KMS-11 (cell line): ENCODE measurements around the gene FEZF2.

Source experiments
- H2AFZ ChIP-seq: fragments of 200-600 bp; sonication (generic); 2 replicates; pipeline ENCODE4 v1.6.1; 2016; ENCODE audit warnings: antibody characterized with exemption, mixed run types, low read depth
- H3K27ac ChIP-seq: fragments of 200-600 bp; sonication (generic); 2 replicates; pipeline ENCODE4 v1.6.1; 2016; ENCODE audit warnings: mild to moderate bottlenecking, mixed run types
- H3K27me3 ChIP-seq: fragments of 200-600 bp; sonication (generic); 2 replicates; pipeline ENCODE4 v1.6.1; 2017; ENCODE audit warnings: mild to moderate bottlenecking, low read depth, mixed run types, moderate library complexity; ENCODE audit not compliant: insufficient read depth
- H3K36me3 ChIP-seq: fragments of 200-600 bp; sonication (generic); 2 replicates; pipeline ENCODE4 v1.6.1; 2017; ENCODE audit warnings: mild to moderate bottlenecking, mixed run types; ENCODE audit not compliant: insufficient read depth
- H3K4me1 ChIP-seq: fragments of 200-600 bp; sonication (generic); 2 replicates; pipeline ENCODE4 v1.6.1; 2016; ENCODE audit warnings: mild to moderate bottlenecking, low read depth, mixed run types; ENCODE audit not compliant: poor library complexity, severe bottlenecking
- H3K4me2 ChIP-seq: fragments of 200-600 bp; sonication (generic); 2 replicates; pipeline ENCODE4 v1.7.0; 2016; ENCODE audit warnings: mild to moderate bottlenecking, mixed run types
- H3K4me3 ChIP-seq: fragments of 200-600 bp; sonication (generic); IDR thresholded peaks from 2 replicates; pipeline ENCODE4 v1.6.1; 2017; ENCODE audit warnings: low read depth, low read length, mixed read lengths; ENCODE audit not compliant: insufficient read depth
- H3K79me2 ChIP-seq: fragments of 200-600 bp; sonication (generic); 2 replicates; pipeline ENCODE4 v1.6.1; 2016; ENCODE audit warnings: low read depth, mixed run types; ENCODE audit not compliant: insufficient read depth
- H3K9ac ChIP-seq: fragments of 200-600 bp; sonication (generic); 2 replicates; pipeline ENCODE4 v1.6.1; 2016; ENCODE audit warnings: mild to moderate bottlenecking, mixed run types
- H4K20me1 ChIP-seq: fragments of 200-600 bp; sonication (generic); 2 replicates; pipeline ENCODE4 v1.6.1; 2016; ENCODE audit warnings: mild to moderate bottlenecking, mixed run types; ENCODE audit not compliant: insufficient read depth
- CTCF ChIP-seq: fragments of 200-600 bp; sonication (generic); conservative IDR thresholded peaks from 2 replicates; pipeline ENCODE4 v1.6.1; 2017; ENCODE audit warnings: low read depth, mild to moderate bottlenecking, antibody characterized with exemption, low read length, moderate library complexity, mixed read lengths

Gene FEZF2

GRCh38 chr3:62365391-62366125 is 7.8 kb downstream of the FEZF2 start:
- no peak overlapping the region for H2AFZ ChIP-seq
- H3K4me1 ChIP-seq, result no peaks in the 10 kb centered on the region
- no peaks in the 10 kb centered on the region for H3K27me3 ChIP-seq
- H3K36me3 ChIP-seq, result no peaks in the 10 kb centered on the region
- H3K9ac ChIP-seq, result no peak overlapping the region
- H3K4me3 ChIP-seq, result no peak overlapping the region
- TF ChIP-seq CTCF, result no peak
- H3K79me2 ChIP-seq, result no peaks in the 10 kb centered on the region
- H3K4me2 ChIP-seq, result no peak overlapping the region
- no peak overlapping the region for H3K27ac ChIP-seq
- H4K20me1 ChIP-seq, result no peaks in the 10 kb centered on the region

GRCh38 chr3:62364191-62364590 is 9.2 kb downstream of the FEZF2 start:
- H3K79me2 ChIP-seq, result no peaks in the 10 kb centered on the region
- H4K20me1 ChIP-seq, result no peaks in the 10 kb centered on the region
- H3K27me3 ChIP-seq, result no peaks in the 10 kb centered on the region
- no peak overlapping the region for H3K4me2 ChIP-seq
- no peak overlapping the region for H2AFZ ChIP-seq
- no peak overlapping the region for H3K27ac ChIP-seq
- no peak overlapping the region for H3K9ac ChIP-seq
- no peaks in the 10 kb centered on the region for H3K4me1 ChIP-seq
- no peak for TF ChIP-seq CTCF
- no peak overlapping the region for H3K4me3 ChIP-seq
- no peaks in the 10 kb centered on the region for H3K36me3 ChIP-seq

GRCh38 chr3:62363275-62363674 is 10.1 kb downstream of the FEZF2 start:
- H3K9ac ChIP-seq, result no peak overlapping the region
- no peaks in the 10 kb centered on the region for H3K27me3 ChIP-seq
- no peak overlapping the region for H3K27ac ChIP-seq
- no peaks in the 10 kb centered on the region for H3K36me3 ChIP-seq
- no peak overlapping the region for H2AFZ ChIP-seq
- H3K4me3 ChIP-seq, result no peak overlapping the region
- H4K20me1 ChIP-seq, result no peaks in the 10 kb centered on the region
- no peaks in the 10 kb centered on the region for H3K4me1 ChIP-seq
- no peaks in the 10 kb centered on the region for H3K79me2 ChIP-seq
- H3K4me2 ChIP-seq, result no peak overlapping the region
- no peak for TF ChIP-seq CTCF

- H3K27me3 ChIP-seq, result no peaks in the 10 kb centered on the region
- H3K9ac ChIP-seq, result no peak overlapping the region
- no peak for TF ChIP-seq CTCF
- no peak overlapping the region for H3K4me2 ChIP-seq
- H3K79me2 ChIP-seq, result no peaks in the 10 kb centered on the region
- H4K20me1 ChIP-seq, result no peaks in the 10 kb centered on the region
- H3K36me3 ChIP-seq, result no peaks in the 10 kb centered on the region
- no peak overlapping the region for H3K4me3 ChIP-seq
- H3K27ac ChIP-seq, result no peak overlapping the region
- H2AFZ ChIP-seq, result no peak overlapping the region
- H3K4me1 ChIP-seq, result no peaks in the 10 kb centered on the region
Measured at GRCh38 chr3:62361824-62362223, 11.5 kb downstream of the FEZF2 start.
